Activated CD8-positive, alpha-beta memory T cell treated with anti-CD3 and anti-CD28 coated beads, Interleukin-2, amount 50 U/mL, for 48 hours (primary cell): ENCODE results near the gene BAHCC1.

Source experiments
- DNase-seq: peaks from one replicate; pipeline ENCODE4 v3.0.0-alpha.2; 2020

The BAHCC1 gene

GRCh38 chr17:81464586-81464985 is 69.3 kb downstream of the BAHCC1 start:
- DNase-seq = no peak

GRCh38 chr17:81465910-81466309 is 70.7 kb downstream of the BAHCC1 start:
- no peak for DNase-seq

GRCh38 chr17:81466564-81467472 is 71.6 kb downstream of the BAHCC1 start:
- no peak for DNase-seq

- no peak for DNase-seq
Measured at GRCh38 chr17:81468111-81468769, 73.0 kb downstream of the BAHCC1 start.

- DNase-seq = no peak
Measured at GRCh38 chr17:81468770-81469121, 73.5 kb downstream of the BAHCC1 start.

GRCh38 chr17:81469266-81469665 is 74.0 kb downstream of the BAHCC1 start:
- no peak for DNase-seq

GRCh38 chr17:81470270-81470943 is 75.2 kb downstream of the BAHCC1 start:
- DNase-seq = no peak

GRCh38 chr17:81470944-81471817 is 75.9 kb downstream of the BAHCC1 start:
- no peak for DNase-seq

- no peak for DNase-seq
Measured at GRCh38 chr17:81471818-81472456, 76.7 kb downstream of the BAHCC1 start.

- no peak for DNase-seq
Measured at GRCh38 chr17:81473019-81473418, 77.8 kb downstream of the BAHCC1 start.

GRCh38 chr17:81474958-81475357 is 79.7 kb downstream of the BAHCC1 start:
- DNase-seq = no peak

- no peak for DNase-seq
Measured at GRCh38 chr17:81476097-81476496, 80.8 kb downstream of the BAHCC1 start.

GRCh38 chr17:81476635-81477034 is 81.4 kb downstream of the BAHCC1 start:
- no peak for DNase-seq

GRCh38 chr17:81477173-81477572 is 81.9 kb downstream of the BAHCC1 start:
- DNase-seq = no peak

- no peak for DNase-seq
Measured at GRCh38 chr17:81478119-81478518, 82.9 kb downstream of the BAHCC1 start.

GRCh38 chr17:81479175-81480071 is 84.2 kb downstream of the BAHCC1 start:
- DNase-seq = no peak

- DNase-seq = no peak
Measured at GRCh38 chr17:81480140-81481072, 85.1 kb downstream of the BAHCC1 start.

GRCh38 chr17:81481073-81481799 is 86.0 kb downstream of the BAHCC1 start:
- peak; percentile 75 for DNase-seq

- no peak for DNase-seq
Measured at GRCh38 chr17:81481815-81482505, 86.7 kb downstream of the BAHCC1 start.
